Testis (tissue), 2 donors: ENCODE data around the gene MAB21L4.

ENCODE experiments used
- CTCF ChIP-seq, 3 experiments: fragments of 450-650 bp in 2 of 3; fragments of 200-600 bp in 1 of 3; sonication (generic) in 1 of 3; IDR thresholded peaks; one replicate each; pipeline ENCODE4 v1.5.1; 2016 to 2019; ENCODE audit warnings: antibody characterized with exemption in 3 of 3, mild to moderate bottlenecking in 2 of 3, moderate library complexity in 1 of 3
- POLR2A ChIP-seq: fragments of 450-650 bp; IDR thresholded peaks from one replicate; pipeline ENCODE4 v1.6.1; 2017; ENCODE audit warnings: antibody characterized with exemption, mild to moderate bottlenecking, moderate library complexity

GRCh38 chr2:240896871-240897692 lies 1.1 kb upstream of the MAB21L4 start:
- TF ChIP-seq CTCF (IDR thresholded peaks at IDR 0.05), result no peak
- TF ChIP-seq POLR2A, result no peak
